ENCODE measurements around the gene NTPCR.

The NTPCR gene

DNA sequence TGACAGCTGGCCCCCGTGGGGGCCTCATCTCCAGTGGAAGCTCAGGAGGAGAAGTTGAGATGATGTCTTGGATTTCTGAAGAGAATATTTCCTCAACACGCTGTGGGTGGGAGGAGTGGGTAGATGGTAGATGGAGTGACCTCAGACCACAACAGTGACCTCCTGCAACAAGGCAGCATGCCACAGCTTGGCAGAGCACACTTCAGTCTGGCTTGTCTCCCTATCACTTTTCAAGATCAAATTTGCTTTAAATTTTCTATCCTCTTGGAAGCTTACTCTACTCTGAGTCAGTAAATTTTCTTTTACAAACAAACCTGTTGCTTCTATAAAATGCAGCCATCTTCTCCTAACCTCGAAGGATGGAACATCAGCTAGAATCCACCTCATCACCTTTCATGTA lies 59.7 kb downstream of the NTPCR start:
- DNase-seq (ENCODE audit: low read depth in 2 of 2) = no peak

DNA sequence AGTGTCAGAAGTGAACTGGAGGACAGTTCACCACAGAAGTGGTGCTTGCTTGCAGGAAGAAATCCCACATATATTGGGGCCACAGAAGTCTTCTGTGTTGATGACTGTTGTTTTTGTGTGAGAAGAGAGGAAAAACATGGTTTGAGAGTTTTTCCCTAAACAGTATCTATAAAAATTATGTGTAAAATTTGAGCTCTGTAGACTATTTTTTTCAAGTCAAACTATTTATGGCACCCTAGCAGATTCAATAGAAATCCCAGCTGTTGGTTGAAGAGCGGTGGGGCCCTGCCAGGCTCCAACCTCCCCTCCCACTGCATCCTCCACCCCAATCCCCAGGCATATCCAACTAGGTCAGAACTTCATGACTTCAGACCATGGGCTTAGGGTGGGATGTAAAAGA lies 61.6 kb downstream of the NTPCR start:
- DNase-seq (ENCODE audit: low read depth in 2 of 2) = no peak

DNA sequence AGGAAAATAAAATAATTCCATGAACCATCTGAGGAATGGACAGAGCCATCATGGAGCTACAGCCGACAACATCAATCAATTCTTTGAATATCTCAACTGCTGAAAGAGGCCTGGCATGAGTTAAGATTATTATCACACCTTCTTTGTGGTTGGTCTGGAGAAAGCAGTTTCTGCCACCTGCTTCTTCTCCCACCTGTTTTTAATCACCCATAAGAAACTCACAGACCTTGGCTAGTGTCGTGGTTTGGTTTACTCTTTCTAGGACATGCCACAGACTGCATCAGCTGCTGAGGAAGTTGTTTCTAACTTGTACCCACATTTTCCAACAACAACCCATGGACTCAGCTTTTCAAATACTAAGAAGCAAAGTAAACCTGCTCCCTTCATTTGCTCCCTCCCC lies 65.6 kb downstream of the NTPCR start:
- no peak for DNase-seq (ENCODE audit: low read depth in 2 of 2)

DNA sequence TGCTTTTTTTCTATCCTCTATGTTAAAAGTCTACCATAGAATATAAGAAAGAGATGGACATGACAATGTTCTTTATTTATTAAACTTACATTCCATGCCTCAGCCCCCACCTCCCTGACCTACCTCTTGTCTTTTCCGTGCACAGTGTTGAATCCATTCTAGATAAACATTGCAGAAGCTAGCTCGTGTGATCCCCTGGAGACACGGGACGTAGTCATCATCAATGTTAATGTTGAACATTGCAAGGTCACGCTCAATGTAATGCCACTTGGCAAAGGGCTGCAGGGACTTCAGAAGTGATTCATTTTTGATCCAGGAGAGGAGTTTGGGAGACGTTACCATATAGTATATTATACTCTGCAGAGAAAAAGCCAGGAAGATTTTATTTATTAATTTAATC lies 66.4 kb downstream of the NTPCR start:
- DNase-seq (ENCODE audit: low read depth in 2 of 2) = no peak

DNA sequence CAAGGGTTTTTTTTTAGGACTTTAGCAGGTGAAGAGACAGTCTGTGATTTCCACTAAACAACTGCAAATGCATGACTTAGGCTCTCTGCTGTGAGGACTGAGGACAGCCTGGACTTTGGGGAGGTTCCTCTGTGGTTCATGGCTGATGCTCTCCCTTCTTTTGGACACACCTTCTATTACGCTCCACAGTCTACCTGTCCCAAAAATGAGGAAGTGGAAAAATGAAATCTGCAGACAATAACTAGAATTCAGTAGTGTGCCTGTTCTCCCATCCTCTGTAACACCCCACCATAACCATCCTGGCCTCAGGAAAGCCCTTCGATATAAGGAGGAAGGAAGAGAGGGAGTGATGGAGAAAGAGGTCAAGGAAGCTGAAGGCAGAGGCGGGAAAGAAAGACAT lies 68.7 kb downstream of the NTPCR start:
- DNase-seq (ENCODE audit: low read depth in 2 of 2) = no peak

DNA sequence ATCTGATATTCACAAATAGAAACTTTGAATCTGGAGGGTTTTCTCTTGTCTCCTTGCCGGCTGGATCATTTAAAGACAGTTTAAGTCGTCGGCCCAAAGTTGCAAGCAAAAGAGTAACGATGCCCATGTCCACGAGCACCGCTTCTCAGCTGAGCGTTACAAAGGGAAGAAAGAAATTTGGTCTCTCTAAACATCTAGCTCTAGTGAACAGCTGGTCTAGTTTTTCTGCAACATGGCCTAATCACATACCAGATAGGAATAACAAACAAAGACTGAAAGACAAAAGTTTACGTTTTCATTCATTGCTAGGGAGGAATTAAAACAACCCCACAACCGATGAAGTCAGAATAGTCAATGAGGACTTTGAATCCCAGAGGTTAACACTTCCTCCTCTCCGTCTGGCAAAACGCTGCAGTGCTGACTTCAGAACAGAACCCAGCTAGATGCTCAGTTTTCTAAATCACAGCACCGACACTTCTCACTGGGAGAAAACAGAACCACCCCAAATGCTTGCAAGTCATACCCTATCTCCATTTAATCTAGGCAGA lies 69.4 kb downstream of the NTPCR start:
- no peak for DNase-seq (ENCODE audit: low read depth in 2 of 2)

DNA sequence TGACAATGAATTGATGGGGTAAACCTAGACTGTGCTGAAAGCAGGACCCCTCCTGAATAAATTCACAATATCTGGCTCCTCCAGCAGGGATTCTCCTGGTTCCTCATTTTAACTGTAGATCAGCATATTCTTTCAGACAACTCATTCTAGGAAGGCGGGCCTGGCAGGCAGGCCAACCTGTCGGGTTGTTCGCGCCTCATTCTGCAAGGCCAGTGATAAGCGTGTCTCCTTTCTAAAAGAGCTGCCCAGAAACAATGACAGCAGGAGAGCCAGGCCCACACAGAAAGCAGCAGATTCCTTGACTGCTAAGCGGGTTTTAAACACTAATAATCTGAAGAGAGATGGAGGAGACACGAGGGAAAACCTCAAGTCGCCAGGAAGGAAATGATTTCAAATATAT lies 70.0 kb downstream of the NTPCR start:
- DNase-seq (ENCODE audit: low read depth in 2 of 2) = no peak

DNA sequence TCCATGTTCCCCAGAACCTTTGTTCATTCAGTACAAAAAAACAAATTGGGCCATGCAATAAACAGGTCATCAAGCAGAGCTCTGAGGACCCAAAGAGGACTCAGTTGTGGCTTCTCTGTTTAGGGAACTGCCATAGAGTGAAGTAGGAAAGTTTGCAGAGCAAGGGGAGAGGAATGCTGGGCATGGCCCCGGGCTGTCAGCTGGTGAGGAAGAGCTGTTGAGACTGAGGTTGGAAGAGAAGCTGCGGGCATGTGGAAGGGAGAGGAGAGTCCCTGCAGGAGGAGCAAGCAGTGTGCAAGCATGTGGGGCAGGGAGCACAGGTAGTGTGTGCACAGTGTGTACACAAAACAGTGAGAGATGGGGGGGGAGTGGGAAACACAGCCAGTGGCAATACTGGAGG lies 71.8 kb downstream of the NTPCR start:
- no peak for DNase-seq (ENCODE audit: low read depth in 2 of 2)

DNA sequence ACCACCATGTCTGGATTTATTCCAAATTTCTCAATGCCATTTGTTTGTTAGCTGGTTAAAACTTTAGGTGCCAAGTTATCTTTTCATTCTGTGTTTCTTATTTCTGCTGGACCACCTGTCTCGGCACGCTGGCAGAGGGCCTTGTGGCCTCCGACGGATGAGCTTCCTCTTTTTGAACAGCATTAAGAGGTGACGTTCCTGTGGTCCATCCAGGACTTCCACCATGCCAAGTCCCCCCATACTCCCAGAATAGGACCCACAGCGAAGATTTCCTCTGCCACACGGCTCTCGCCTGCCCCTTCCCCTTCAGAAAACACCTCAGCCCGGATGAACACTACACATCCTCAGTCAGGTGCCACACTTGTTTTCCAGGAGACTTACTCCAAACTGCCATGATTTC lies 73.8 kb downstream of the NTPCR start:
- no peak for DNase-seq (ENCODE audit: low read depth in 2 of 2)

DNA sequence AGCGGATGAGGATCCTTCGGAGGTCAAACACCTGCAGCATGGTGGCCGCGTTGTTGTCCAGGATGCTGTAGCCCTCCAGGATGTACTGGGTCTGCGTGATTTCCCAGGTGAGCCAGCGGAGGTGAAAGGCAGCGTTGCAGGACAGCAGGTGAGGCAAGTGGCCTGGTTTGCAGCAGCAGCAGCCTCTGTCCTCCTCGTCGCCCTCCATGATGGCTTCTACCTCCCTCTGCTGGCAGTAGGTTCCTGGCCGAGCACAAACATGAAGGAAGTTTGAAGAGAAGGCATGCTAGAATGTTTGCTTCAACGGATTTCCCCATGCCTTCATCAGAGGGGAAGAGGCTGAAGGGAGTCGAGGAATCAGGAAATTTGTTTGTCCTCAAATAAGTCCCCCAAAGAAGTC lies 74.7 kb downstream of the NTPCR start:
- DNase-seq (ENCODE audit: low read depth in 2 of 2) = no peak

DNA sequence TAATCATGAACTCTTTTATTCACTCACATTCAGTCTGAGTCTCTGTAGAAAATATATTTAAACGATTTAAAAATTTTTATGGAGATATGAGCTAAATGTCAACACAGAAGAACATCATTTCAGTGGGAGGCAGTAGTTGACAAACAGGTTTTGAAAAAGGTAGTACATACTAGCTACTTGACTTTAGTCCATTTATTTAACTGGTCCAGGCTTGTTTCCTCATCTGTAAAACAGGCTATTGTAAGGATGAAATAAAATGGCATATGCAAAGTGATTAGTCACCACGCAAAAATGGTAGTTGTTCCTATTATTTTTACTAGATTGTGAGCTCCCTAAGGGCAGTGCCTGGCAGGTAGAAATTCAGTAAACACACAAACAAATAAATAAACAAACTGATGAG lies 75.2 kb downstream of the NTPCR start:
- no peak for DNase-seq (ENCODE audit: low read depth in 2 of 2)

DNA sequence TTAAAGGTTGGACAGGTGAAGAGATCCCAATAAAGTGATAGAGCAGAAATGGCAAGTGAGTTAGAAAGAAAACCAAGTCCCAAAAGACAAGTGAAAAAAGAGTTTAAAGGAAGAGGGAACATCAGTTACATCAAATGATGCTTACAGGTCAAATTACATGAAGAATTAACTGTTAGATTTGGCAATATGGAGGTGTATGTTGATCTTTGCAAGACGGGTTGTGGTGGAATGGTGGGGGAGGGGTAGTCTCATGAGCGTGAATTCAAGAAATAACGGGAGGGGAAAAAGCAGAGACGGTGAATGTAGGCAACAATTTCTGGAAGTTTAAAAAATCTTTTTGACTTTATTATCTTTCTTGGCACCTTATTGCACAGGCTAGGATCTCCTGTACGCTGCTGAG lies 76.6 kb downstream of the NTPCR start:
- no peak for DNase-seq (ENCODE audit: low read depth in 2 of 2)

DNA sequence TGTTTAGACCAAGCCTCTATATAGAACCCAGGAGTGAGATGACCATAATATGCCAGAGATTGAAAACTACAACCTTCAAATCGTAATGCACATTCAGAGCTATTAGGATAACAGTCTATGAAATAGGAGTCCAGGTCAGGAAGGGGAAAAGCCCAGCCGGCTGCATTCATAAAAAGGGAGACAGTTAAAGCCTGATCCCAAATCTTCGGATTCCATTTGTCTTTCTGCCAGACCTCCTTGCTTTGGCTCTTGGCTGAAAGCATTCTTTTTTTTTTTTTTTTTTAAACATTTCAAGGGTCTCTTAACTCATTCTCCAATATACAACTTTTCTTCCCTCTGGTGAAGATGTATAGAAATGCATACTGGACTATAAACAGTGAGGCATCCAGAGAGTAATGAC lies 81.1 kb downstream of the NTPCR start:
- DNase-seq (ENCODE audit: low read depth in 2 of 2) = no peak

DNA sequence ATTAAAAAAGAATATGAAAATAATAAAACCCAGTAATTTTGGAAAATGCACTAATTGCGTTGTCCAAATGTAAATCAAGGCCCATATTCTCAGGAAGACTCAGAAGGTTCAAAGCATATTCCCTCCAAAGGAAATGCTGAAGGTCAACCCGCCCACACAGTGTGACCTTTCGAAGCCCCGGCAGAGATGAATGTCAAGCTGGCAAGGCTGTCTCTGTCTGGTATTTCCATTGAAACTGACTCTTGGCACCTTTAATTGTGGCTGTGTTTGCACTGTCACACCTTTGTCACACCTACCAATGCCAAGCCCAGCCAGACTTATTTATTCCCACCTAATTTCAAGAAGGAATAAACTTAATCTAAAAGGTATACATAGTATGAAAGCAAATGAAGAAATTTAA lies 82.5 kb downstream of the NTPCR start:
- DNase-seq (ENCODE audit: low read depth in 2 of 2) = no peak

DNA sequence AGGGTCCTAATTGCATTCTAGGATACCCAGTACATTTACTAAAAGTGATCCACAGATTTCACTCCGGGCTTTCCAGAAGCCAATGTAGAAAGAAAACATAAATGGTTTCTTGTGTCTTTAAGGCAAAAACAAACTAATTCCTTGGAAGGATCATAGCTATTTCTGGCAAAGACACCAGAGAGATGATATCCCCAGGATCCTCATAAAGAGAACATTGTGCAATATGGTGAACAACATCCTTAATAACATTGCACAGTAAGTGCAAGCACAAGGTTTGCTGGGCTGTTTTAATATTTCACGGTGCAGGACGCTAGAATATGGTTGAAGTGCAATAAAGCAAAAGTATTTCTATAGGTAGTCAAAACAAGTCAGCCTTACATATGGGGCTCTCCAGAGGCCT lies 83.0 kb downstream of the NTPCR start:
- DNase-seq (ENCODE audit: low read depth in 2 of 2) = no peak

Data from stimulated activated CD8-positive, alpha-beta memory T cell treated with anti-CD3 and anti-CD28 coated beads, Interleukin-7, amount 100 ng/mL, for 4 hours (primary cell).